GM12872 (cell line): ENCODE measurements around the gene FAM110D.

Experiments
- TF ChIP-seq, protein P1 (sequence below): IDR thresholded peaks from 3 replicates; pipeline ENCODE4 v1.5.1; 2011; ENCODE audit warnings: low read depth, mild to moderate bottlenecking, low read length, moderate library complexity; ENCODE audit not compliant: insufficient read depth

Gene FAM110D

DNA sequence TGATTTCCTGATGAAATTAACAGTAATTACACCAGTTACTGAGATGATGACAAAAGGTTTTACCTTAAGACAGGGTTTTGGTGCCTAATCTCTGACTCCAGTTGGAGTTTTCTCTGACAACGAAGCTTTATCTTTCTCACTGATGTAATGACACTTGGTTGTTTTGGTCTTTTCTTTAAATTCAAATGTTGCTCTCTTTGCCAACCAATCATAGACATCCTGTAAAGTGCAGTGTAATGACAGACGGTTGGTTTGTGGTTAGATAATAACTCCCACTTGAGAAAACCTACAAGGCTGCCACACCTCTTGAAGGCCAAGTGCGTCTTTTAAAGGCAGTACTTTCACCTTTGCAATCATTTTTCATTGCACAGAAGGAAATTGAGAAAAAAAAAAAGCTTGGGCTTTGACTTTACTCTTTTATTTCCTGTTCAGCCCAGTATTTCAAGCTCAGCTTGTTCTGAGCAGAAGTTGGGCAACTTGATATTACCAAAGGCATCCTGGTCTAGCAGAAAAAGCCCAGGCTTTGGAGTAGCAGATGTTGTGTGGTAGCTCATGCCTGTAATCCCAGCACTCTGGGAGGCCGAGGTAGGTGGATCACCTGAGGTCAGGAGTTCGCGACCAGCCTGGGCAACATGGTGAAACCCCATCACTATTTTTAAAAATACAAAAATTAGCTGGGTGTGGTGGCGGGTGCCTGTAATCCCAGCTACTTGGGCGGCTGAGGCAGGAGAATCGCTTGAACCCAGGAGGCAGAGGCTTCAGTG, 32.4 kb upstream of the FAM110D start:
- TF ChIP-seq, protein P1, sequence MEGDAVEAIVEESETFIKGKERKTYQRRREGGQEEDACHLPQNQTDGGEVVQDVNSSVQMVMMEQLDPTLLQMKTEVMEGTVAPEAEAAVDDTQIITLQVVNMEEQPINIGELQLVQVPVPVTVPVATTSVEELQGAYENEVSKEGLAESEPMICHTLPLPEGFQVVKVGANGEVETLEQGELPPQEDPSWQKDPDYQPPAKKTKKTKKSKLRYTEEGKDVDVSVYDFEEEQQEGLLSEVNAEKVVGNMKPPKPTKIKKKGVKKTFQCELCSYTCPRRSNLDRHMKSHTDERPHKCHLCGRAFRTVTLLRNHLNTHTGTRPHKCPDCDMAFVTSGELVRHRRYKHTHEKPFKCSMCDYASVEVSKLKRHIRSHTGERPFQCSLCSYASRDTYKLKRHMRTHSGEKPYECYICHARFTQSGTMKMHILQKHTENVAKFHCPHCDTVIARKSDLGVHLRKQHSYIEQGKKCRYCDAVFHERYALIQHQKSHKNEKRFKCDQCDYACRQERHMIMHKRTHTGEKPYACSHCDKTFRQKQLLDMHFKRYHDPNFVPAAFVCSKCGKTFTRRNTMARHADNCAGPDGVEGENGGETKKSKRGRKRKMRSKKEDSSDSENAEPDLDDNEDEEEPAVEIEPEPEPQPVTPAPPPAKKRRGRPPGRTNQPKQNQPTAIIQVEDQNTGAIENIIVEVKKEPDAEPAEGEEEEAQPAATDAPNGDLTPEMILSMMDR = no peak

DNA sequence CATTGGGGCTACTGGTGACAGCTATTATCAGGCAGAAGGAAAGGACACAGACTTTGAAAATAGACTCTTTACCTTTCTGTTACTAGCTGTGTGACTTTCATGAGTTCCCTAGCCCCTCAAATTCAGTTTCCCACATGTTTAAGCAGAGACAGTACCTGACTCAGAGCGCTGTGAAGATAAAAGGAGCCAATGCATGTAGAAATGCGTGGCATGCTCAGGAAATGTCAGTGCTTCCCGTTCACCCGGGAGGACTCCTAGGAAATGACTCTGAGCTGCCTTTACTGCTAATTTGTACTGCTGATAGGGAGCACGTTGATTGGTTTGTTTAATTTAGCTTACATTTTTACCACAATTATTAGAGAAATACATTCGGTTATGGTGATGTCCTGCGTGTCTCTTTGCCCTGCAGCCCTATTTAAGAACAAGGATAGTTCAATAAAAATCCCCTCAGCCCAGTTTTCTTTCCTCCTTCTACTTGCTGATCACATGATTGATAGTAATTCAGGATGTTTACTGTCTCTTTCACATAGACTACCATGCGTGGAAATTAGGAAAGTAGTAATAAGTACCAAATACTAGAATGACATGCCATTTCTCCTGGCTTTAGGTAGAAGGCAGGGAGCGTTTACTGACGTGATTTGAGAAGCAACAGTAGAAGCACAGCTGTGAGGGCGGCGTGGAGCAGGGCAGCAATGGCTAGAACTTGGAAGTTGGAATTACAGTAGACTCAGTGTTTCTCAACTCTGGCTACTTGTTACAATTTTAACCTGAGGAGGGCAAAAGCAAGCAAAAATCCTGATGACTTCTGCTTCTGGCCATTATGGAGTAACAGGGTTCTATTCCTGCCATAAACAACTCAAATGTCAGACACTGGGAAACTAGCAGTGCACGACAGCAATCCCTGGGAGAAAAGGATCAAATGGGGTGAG, 31.4 kb upstream of the FAM110D start:
- TF ChIP-seq, protein P1 = no peak

DNA sequence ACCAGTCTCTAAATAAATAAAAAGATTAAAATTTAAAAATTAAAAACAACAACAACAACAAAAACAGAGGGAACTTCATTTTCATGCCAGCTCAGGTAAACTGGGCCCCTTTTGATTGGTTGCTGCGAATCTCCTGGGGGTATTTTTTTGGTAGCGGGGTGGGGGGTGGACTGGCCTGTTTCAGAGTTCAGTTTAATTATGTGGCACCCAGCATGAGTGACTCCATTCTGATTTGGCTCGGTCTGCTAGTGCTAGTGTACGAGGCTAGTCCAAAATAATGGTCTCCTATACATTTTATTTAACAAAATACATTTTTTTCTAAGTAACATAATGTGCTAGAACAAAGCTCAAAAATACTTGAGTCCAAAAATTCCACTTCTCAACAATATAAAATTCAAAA, 29.1 kb upstream of the FAM110D start:
- TF ChIP-seq, protein P1 = no peak

DNA sequence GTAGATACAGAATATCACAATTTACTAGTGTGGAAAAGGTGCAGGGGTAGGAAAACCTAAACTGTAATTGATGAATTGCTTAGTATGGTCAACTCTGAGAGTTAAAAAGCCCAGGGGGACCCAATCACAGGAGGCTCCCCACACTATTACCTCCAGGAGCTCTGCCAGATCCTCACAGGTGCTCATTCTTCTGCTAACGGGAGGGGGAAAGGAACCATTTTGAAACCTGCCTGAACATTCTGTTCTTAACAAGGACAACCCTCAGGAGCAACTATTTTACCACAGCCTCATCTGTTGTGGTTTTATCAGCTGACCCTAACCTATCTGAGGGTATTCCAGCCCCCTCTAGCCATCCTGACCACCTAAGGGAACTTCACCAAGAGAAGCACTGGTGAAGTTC, 28.2 kb upstream of the FAM110D start:
- TF ChIP-seq, protein P1 = no peak

DNA sequence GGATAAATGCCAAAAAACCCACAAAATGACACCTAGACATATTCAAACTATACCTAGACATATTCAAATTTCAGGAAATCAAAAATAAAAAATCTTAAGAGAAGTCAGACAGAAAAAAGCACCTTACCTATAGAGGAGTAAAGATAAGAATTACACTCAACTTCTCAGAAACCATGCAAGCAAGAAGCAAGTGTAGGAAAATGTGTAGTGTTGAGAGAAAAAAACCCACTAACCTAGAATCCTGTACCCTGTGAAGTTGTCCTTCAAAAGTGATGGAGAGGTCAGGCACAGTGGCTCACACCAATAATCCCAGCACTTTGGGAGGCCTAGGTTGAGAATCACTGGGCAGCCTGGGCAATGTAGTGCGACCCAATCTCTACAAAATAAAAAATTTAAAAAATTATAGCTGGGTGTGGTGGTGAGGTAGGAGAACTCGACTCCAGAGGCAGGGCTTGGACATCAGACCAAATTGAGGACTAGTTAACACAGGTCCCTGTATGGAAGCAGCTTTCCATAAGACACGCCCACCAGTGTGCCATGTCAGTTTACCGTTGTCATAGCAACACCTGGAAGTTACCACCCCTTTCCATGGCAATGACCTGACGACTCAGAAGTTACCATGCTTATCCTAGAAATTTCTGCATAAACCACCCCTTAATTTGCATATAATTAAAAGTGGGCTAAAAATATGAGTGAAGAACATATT, 26.6 kb upstream of the FAM110D start:
- TF ChIP-seq, protein P1 = no peak

DNA sequence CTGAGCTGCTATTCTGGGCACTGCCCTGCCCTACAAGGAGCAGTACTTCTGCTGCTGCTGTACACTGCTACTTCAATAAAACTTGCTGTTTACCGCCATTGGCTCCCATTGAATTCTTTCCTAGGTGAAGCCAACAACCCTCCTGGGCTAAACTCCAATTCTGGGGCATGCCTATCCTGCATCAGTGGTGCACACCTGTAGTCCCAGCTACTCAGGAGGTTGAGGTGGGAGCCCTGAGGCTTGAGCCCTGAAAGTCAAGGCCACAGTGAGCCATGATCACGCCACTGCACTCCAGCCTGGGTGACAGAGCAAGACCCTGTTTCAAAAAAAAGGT, 26.1 kb upstream of the FAM110D start:
- TF ChIP-seq, protein P1 = no peak

DNA sequence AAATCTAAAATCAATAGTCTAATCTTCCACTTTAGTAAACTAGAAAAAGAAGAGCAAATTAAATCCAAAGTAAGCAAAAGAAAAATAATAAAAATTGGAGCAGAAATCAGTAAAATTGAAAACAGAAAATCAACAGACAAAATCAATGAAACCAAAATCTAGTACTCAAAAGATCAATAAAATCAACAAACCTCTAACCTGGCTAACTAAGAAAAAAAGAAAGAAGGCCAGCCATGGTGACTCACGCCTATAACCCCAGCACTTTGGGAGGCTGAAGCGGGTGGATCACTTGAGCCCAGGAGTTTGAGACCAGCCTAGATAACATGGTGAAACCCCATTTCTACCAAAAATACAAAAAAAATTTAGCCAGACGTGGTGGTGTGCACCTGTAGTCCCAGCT, 24.4 kb upstream of the FAM110D start:
- TF ChIP-seq, protein P1 = no peak
